SW 1271 (cell line): ENCODE measurements around the gene TRPC1.

Experiments
- DNase-seq, 2 experiments: peaks; one replicate each; lab custom pipeline; 2025; lab: John Stamatoyannopoulos, UW

Gene TRPC1

DNA sequence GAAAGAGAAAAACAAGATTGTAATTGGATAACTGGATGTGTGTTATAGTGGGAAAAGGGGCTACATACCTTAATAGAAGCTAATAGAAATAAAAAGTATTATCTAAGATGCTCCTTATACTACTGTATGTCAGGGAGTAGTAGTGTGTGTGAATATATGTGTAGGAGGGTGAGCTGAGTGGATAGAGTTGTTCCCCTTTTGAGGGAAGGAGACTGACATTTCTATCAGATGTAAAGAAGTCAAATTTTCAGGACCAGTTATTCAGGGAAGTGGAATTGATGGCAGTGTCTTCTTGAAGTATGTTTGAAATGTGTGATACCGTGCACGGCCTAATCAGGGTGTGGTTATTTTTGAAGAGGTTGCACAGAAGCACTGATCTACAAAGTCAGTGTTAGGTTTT lies 116.0 kb downstream of the TRPC1 start:
- DNase-seq, result no peak

DNA sequence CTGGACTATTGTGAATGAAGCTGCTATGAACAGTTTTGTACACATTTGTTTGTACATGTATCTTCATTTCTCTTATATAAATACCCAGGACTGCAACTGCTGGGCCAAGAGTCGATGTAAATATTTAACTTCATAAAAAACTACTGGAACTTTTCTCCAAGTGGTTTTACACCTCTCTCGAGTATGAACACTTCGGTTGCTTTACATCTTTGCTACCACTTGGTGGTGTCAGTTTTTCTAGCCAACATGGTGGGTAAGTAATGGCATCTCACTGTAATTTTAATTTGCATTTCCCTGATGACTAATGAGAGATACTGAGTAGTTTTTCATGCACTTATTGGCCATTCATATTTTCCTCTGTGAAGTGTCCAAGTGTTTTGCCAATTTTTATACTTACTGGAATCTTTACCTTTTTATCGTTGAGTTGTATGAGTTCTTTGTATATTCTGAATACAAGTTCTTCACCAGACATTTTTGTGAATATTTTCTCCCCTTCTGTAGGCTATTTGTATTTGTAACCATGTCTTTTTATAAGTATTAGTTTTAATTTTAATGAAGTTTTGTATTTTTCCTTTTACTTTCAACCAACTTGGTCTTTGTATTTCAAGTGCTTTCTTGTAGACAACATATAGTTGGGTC lies 120.6 kb downstream of the TRPC1 start:
- peak; percentile 35 to 44 for DNase-seq

DNA sequence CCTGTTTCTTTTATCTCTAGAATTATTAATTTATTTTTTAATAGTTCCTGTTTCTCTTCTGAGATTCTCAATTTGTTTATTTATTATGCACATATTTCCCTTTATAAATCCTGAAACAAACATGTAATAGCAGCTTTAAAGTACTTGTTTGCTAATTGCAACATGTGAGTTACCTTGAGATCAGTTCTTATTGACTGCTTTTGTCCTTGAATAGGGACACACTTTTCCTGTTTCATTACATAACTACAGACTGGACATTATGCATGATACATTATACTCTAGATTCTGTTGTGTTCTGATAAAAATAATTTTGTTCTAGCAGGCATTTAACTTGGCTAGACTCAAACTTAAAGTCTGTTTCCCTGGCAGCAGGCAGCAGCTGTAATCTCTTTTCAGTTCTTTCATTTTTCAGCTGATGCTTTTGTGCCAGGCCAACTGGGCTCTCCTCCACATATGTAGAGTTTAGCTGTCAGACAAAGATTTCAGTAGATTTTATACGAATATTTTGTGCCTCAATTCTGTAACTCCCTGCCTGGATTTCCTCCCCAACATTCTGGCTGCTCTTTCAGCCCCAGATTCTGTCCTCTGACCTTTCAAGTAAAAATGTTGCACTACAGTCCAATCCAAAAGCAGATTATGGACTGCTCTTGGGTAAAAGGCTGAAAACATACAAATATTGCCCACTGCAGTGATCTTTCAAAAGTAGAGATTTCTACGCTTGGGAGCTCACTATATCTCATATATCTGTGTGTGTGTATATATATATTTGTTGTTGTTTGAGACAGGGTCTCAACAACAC lies 123.1 kb downstream of the TRPC1 start:
- DNase-seq, result no peak

DNA sequence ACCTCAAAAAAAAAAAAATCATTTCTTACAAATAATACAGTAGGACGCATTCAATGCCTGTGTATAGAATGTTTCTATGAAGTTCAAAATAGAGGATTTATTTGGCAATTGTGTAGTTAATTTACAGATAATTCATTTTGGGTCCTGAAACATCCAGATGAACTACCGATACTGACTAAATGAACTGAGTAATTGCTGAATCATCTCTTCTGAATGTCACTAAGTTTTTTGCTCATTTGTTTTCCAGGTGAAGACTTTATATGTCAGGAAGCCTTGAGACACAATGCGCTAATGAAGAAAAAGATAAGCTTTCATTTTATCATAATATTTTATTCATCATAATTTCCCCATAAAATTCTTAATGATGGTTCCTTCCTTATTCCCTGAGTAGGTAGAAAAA lies 125.3 kb downstream of the TRPC1 start:
- no peak for DNase-seq

DNA sequence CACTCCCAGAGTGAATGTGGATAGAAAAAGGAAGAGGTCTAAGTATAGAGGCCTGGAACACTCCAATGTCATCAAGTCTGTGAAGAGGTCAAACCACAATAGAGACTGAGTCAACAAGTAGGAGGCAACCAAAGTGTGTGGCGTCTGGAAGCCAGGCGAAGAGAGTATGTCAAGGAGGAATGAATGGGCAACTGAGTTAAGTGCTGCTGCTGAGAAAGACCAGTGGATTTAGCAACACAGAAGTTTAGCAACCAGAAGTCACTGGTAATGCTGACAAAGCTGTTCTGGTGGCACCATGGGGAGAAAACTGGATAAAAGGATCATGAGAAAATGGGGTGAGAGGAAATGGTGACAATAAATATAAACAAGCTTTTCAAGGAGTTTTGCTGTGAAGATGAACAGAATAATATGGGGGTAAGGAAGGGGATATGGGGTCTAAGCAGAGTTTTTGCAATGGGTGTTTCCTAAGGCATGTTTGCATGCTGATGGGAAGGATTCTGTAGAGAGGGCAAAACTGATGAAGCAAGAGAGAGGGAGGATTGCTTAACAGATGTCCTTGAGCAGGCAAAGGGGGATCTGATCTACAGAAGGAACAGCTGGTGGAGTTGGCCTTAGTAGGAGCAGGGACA lies 126.7 kb downstream of the TRPC1 start:
- peak in 1 of 2 experiments; percentile 39 for DNase-seq

DNA sequence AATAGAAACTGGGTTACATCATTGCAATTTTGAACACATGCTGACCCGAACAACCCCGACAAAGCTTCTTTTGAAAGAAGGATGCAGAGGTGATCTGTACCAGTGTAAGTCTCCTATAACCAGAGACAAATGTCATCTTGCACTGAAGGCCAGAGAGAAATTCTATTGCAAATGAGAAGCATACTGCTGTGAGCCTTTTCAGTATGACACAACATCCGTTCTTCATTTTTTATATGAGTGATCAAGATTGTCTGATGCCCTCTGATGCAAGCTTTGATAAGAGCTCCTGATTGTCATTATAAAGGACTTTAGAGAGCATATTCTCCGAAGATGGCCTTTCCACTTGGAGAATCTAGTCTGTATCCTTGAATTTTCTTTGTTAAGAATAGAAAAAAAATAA lies 128.2 kb downstream of the TRPC1 start:
- no peak for DNase-seq

DNA sequence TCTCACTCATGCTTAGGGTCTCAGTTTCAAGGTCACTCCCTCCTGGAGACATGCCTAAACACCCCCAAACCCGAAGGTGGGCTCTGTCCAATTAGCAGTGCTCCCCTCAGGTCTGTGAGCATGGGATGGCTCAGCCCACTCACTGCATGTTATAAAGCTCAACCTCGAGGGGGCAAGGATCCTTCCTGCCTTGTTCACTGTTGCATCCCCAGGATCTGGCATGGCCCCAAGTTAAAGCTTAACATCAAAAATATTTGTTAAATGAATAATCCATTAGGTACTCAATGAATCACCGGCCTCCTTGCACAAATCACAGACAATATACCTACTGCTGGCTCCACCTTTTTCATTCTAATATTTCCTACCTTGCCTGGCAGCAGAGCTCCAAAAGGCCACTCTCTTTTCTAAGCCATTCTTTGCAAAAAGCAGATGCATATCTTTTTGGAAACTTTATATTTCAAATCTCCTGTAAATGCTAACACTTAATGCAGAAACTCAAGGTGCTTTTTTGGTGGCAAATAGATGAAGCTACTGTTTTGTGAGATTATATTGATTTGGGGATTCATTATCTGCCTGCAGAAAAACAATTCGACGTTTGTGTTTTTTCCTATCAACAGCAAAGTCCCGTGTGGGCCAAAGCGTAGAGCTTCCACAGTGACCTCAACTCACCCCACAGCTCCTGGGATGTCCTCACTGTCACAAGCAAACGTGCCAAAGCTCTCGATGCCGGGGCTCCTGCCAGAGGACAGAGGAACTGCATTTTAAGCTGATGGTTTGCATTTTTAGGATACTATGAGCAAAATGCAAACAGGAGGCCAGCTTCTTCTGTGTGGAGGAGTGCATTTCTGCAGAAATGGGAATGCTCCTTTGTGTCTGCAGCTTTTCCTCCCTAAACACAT lies 129.7 kb downstream of the TRPC1 start:
- peak in 1 of 2 experiments; percentile 13 for DNase-seq

DNA sequence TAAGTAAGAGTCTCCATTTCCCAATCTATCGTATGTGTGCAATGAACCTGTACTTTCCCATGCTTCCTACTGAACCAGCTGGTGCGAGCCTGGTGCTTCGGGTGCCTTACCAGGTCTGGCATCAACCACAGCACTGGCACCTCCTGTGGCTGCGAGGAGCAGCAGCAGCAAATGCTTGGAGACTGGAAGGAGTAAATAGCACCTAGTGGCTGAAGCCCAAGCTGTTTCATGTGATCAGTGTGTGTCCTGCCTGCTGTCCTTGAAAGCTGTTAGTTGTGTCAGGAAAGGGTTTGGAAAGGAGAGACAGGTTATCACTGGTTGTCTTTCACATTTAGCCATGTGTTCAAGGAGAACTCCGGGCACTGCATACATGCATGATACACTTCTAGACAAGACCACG lies 133.2 kb downstream of the TRPC1 start:
- DNase-seq, result peak; percentile 20 to 50
